ENCODE measurements around the gene TMC5.

The TMC5 gene

DNA sequence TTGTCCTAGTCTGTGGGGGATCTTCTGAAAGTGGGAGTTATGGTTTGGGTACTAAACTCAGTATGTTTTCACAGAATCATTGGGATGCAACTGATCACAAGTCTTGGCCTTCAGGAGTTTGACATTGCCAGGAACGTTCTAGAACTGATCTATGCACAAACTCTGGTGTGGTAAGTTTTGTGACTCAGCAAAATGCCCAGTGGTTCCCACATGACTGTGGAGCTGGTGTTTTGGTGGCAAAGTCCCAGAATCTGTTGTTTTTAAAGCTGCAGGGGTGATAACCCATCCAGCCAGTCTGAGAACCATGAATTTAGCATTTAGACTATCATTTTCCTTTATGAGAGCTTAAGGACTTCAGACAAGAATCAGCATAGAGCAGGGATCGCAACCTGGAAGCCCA is 63.6 kb downstream of the TMC5 start:
- no peak for DNase-seq (ENCODE audit: low spot score)
- Histone ChIP-seq H3K4me3 (no peak overlapping the region), H3K27ac (no peak overlapping the region)
- TF ChIP-seq, protein P1, sequence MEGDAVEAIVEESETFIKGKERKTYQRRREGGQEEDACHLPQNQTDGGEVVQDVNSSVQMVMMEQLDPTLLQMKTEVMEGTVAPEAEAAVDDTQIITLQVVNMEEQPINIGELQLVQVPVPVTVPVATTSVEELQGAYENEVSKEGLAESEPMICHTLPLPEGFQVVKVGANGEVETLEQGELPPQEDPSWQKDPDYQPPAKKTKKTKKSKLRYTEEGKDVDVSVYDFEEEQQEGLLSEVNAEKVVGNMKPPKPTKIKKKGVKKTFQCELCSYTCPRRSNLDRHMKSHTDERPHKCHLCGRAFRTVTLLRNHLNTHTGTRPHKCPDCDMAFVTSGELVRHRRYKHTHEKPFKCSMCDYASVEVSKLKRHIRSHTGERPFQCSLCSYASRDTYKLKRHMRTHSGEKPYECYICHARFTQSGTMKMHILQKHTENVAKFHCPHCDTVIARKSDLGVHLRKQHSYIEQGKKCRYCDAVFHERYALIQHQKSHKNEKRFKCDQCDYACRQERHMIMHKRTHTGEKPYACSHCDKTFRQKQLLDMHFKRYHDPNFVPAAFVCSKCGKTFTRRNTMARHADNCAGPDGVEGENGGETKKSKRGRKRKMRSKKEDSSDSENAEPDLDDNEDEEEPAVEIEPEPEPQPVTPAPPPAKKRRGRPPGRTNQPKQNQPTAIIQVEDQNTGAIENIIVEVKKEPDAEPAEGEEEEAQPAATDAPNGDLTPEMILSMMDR (IDR thresholded peaks at IDR 0.05): no peak

DNA sequence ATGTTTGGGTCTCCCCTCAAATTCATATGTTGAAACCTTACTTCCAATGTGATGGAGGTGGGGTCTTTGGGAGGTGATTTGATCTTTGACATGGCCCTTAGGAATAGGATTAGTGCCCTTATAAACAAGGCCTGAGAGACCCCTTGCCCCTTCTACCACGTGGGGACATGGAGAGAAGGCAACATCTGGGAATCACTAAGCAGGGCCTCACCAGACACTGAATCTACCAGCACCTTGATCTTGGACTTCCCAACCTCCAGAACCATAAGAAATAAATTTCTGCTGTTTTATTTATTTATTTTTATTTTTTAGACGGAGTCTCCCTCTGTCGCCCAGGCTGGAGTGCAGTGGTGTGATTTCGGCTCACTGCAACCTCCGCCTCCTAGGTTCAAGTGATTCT is 64.1 kb downstream of the TMC5 start:
- DNase-seq (ENCODE audit: low spot score): no peak
- TF ChIP-seq, protein P1 (IDR thresholded peaks at IDR 0.05): no peak

GRCh38 chr16:19482291-19482690 is 64.6 kb downstream of the TMC5 start:
- TF ChIP-seq, protein P1 (IDR thresholded peaks at IDR 0.05): no peak
- Histone ChIP-seq H3K4me3 (no peak overlapping the region), H3K27ac (no peak overlapping the region)
- DNase-seq (ENCODE audit: low spot score): no peak

More for the DNA sequence above, 64.1 kb downstream of the TMC5 start:
- H3K4me3 ChIP-seq: no peak overlapping the region
- no peak overlapping the region for H3K27ac ChIP-seq

DNA sequence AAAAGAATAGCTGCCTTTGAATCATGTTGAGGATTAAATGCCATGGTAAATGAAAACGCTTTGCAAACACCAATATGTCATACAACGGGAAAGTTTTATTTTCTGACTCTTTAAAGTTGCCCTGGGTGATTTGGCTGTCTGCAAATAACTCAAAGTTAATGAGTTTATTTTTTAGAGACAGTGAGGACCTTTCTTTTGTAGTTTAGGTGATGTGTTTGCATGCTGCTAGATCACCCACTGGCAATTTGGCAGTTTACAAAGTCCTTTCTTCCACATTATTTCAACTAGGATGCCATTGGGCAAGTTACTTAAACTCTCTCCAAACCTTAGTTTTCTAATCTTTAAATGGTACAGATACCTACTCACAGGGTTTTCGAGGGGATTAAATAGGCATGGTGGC is 66.4 kb downstream of the TMC5 start:
- no peak overlapping the region for H3K27ac ChIP-seq
- no peak overlapping the region for H3K4me3 ChIP-seq
- no peak for DNase-seq (ENCODE audit: low spot score)
- TF ChIP-seq, protein P1 (IDR thresholded peaks at IDR 0.05): no peak

DNA sequence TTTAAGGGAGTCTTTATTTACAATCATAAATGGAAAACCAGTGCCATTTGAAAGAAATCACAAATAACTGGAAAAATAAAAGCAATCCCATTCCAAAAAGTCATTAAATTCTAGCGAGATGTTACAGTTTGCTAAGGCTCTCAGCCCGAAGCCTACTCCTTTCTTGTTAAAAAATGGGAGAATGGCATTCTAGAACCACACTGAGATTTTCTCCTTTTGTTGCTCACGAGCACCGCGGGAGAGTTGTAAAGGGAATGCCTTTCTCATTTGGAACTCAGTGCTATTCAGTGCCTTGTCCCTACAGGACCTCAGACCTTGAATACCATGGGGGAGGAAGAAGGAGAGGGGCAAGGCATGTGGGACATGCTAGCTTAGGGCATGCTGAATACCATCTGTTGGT is 67.9 kb downstream of the TMC5 start:
- no peak overlapping the region for H3K4me3 ChIP-seq
- H3K27ac ChIP-seq: no peak overlapping the region
- DNase-seq (ENCODE audit: low spot score): no peak
- TF ChIP-seq, protein P1 (IDR thresholded peaks at IDR 0.05): no peak

DNA sequence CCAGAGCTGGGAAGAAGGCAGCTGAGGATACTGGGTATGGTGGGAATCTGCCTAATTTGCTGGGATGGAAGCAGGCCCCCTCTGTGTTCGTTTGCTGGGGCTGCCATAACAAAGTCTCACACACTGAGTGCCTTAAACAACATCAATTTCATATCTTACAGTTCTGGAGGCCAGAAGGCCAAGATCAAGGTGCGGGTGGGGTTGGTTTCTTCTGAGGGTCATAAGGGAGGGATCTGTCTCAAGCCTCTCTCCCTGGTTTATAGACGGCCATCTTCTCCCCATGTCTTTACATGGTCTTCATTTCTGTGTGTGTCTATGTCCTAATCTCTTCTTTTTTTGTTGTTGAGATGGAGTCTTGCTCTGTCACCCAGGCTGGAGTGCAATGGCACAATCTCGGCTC is 68.4 kb downstream of the TMC5 start:
- H3K4me3 ChIP-seq: no peak overlapping the region
- no peak for DNase-seq (ENCODE audit: low spot score)
- TF ChIP-seq, protein P1 (IDR thresholded peaks at IDR 0.05): no peak

GRCh38 chr16:19486750-19487325 is 69.2 kb downstream of the TMC5 start:
- H3K27ac ChIP-seq: no peak overlapping the region
- H3K4me3 ChIP-seq: no peak overlapping the region
- no peak for DNase-seq (ENCODE audit: low spot score)
- TF ChIP-seq, protein P1 (IDR thresholded peaks at IDR 0.05): no peak

More for the DNA sequence above, 68.4 kb downstream of the TMC5 start:
- H3K27ac ChIP-seq: no peak overlapping the region

Data from coronary artery (tissue), 2 donors.